Frontal cortex (tissue), 4 donors: ENCODE measurements around the gene JDP2. TPM values are rescaled to one million over a fixed set of nuclear protein-coding genes. Genes with fewer than 3 reads are reported as not detected.

Experiments used
- DNase-seq, 2 donors: peaks; one replicate each; pipeline ENCODE4 v3.0.0; 2012; ENCODE audit warnings: low spot score in 2 of 2
- FAIRE-seq: peaks from 2 replicates; lab custom pipeline; 2012; peaks lifted over from hg19 to GRCh38; lab: Jason Lieb, UNC
- total RNA-seq: library from RNA; depleted of rRNA; stranded (reverse); fragments of >200 nt; gene quantifications from one replicate; pipeline ENCODE4 v1.2.3, GENCODE V29; 2014
- donor health status: control.
- donor health status: control.
- donor health status: control.

The JDP2 gene
- total RNA-seq, 1 donor from 2014 or later = 5.3 TPM

GRCh38 chr14:75452324-75452723 is 24.5 kb downstream of the JDP2 start:
- no peak for DNase-seq
- no peak for FAIRE-seq

GRCh38 chr14:75452900-75453816 is 25.3 kb downstream of the JDP2 start:
- FAIRE-seq (no peak), DNase-seq (no peak)

- DNase-seq (no peak), FAIRE-seq (no peak)
These were observed 26.1 kb downstream of the JDP2 start for GRCh38 chr14:75453817-75454434.

- DNase-seq (no peak), FAIRE-seq (no peak)
These were observed 27.2 kb downstream of the JDP2 start for GRCh38 chr14:75454963-75455546.

- no peak for DNase-seq
- no peak for FAIRE-seq
These were observed 28.5 kb downstream of the JDP2 start for GRCh38 chr14:75456069-75456996.

GRCh38 chr14:75456997-75457335 is 29.1 kb downstream of the JDP2 start:
- FAIRE-seq = no peak
- DNase-seq = no peak

- FAIRE-seq (no peak), DNase-seq (no peak)
These were observed 29.9 kb downstream of the JDP2 start for GRCh38 chr14:75457648-75458165.

- FAIRE-seq (no peak), DNase-seq (no peak)
These were observed 30.5 kb downstream of the JDP2 start for GRCh38 chr14:75458305-75458704.

- DNase-seq (no peak), FAIRE-seq (no peak)
These were observed 31.4 kb downstream of the JDP2 start for GRCh38 chr14:75459099-75459741.

- FAIRE-seq (no peak), DNase-seq (no peak)
These were observed 32.0 kb downstream of the JDP2 start for GRCh38 chr14:75459791-75460190.

- no peak for DNase-seq
- no peak for FAIRE-seq
These were observed 32.6 kb downstream of the JDP2 start for GRCh38 chr14:75460394-75460793.

GRCh38 chr14:75461303-75461702 is 33.5 kb downstream of the JDP2 start:
- FAIRE-seq = no peak
- DNase-seq = no peak

- FAIRE-seq (no peak), DNase-seq (no peak)
These were observed 34.0 kb downstream of the JDP2 start for GRCh38 chr14:75461755-75462349.

- DNase-seq (no peak), FAIRE-seq (no peak)
These were observed 36.8 kb downstream of the JDP2 start for GRCh38 chr14:75464626-75465025.

- no peak for DNase-seq
- no peak for FAIRE-seq
These were observed 39.9 kb downstream of the JDP2 start for GRCh38 chr14:75467763-75468162.

- no peak for FAIRE-seq
- no peak for DNase-seq
These were observed 41.3 kb downstream of the JDP2 start for GRCh38 chr14:75469164-75469563.

- DNase-seq (no peak), FAIRE-seq (no peak)
These were observed 41.9 kb downstream of the JDP2 start for GRCh38 chr14:75469606-75470237.

- FAIRE-seq (no peak), DNase-seq (no peak)
These were observed 42.5 kb downstream of the JDP2 start for GRCh38 chr14:75470238-75470797.
